NB4 (cell line): ENCODE data around the gene RHBDD1.

Source experiments
- POLR2A ChIP-seq: IDR thresholded peaks from 2 replicates; pipeline ENCODE4 v1.6.1; 2011; ENCODE audit warnings: mild to moderate bottlenecking; ENCODE audit not compliant: insufficient read length; ENCODE audit errors: extremely low read depth
- TF ChIP-seq, protein P1 (sequence below): IDR thresholded peaks from one replicate; pipeline ENCODE4 v1.5.1; 2012; ENCODE audit warnings: low read depth, low read length
- TF ChIP-seq, protein P2 (sequence below): IDR thresholded peaks from 2 replicates; pipeline ENCODE4 v1.6.1; 2011; ENCODE audit warnings: low read depth, low read length

DNA sequence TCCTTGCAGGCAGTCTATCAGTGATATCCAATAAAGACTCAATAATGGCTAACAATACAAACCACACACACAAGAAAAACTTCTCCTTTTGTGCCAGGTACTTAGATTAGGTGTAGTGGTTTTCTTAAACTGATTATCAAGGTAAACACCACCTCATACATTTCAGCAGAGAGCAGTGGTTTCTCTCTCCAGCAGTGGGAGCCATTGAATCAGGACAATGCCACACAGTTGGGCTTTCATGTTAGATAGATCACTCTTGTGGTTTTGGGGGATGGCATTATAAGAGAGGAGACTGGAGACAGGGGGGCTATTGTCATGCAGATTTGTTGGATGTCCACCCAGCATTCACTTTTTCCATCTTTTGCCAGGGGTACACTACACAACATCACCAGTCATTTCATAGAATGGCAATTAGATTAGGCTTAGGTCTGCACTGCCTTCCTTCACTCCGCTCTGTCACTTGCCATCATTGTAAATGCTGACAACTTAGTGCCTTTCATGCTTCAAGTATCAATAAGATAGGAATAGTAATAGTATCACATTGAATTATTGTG lies 22.6 kb upstream of the RHBDD1 start:
- TF ChIP-seq, protein P1, sequence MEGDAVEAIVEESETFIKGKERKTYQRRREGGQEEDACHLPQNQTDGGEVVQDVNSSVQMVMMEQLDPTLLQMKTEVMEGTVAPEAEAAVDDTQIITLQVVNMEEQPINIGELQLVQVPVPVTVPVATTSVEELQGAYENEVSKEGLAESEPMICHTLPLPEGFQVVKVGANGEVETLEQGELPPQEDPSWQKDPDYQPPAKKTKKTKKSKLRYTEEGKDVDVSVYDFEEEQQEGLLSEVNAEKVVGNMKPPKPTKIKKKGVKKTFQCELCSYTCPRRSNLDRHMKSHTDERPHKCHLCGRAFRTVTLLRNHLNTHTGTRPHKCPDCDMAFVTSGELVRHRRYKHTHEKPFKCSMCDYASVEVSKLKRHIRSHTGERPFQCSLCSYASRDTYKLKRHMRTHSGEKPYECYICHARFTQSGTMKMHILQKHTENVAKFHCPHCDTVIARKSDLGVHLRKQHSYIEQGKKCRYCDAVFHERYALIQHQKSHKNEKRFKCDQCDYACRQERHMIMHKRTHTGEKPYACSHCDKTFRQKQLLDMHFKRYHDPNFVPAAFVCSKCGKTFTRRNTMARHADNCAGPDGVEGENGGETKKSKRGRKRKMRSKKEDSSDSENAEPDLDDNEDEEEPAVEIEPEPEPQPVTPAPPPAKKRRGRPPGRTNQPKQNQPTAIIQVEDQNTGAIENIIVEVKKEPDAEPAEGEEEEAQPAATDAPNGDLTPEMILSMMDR, result no peak
- TF ChIP-seq POLR2A, result no peak
- TF ChIP-seq, protein P2, sequence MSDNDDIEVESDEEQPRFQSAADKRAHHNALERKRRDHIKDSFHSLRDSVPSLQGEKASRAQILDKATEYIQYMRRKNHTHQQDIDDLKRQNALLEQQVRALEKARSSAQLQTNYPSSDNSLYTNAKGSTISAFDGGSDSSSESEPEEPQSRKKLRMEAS, result no peak
